ENCODE measurements around the gene VTN.

VTN gene

GRCh38 chr17:28318759-28319597 is 51.1 kb downstream of the VTN start, which contains the start of gene TMEM97:
Gene TMEM97 (plus strand): TSS chr17:28319200. CDS start chr17:28319240, 40 bp downstream.
- DNase-seq = peak; percentile 97

GRCh38 chr17:28317966-28318758 is 51.9 kb downstream of the VTN start:
- DNase-seq = no peak

Measured in fibroblast of skin of back (primary cell).